PC-9 (cell line): ENCODE data around the gene EXT2.

Experiments
- CTCF ChIP-seq: fragments of 200-600 bp; sonication (generic); conservative IDR thresholded peaks from 2 replicates; pipeline ENCODE4 v1.6.1; 2017; ENCODE audit warnings: mixed run types, antibody characterized with exemption, mild to moderate bottlenecking, moderate library complexity
- EZH2 ChIP-seq: fragments of 200-600 bp; sonication (generic); IDR thresholded peaks from 2 replicates; pipeline ENCODE4 v1.8.0; 2017; ENCODE audit warnings: antibody characterized with exemption, low read depth

GRCh38 chr11:44193856-44194255 is 98.4 kb downstream of the EXT2 start:
- TF ChIP-seq CTCF (no peak), EZH2 (no peak)
